ENCODE results near the gene PDHA1. TPM values are rescaled to one million over a fixed set of nuclear protein-coding genes. Genes with fewer than 3 reads are reported as not detected.

The PDHA1 gene
- total RNA-seq, 4 donors from 2014 or later: 55.3 to 163 (median 73.9) TPM

DNA sequence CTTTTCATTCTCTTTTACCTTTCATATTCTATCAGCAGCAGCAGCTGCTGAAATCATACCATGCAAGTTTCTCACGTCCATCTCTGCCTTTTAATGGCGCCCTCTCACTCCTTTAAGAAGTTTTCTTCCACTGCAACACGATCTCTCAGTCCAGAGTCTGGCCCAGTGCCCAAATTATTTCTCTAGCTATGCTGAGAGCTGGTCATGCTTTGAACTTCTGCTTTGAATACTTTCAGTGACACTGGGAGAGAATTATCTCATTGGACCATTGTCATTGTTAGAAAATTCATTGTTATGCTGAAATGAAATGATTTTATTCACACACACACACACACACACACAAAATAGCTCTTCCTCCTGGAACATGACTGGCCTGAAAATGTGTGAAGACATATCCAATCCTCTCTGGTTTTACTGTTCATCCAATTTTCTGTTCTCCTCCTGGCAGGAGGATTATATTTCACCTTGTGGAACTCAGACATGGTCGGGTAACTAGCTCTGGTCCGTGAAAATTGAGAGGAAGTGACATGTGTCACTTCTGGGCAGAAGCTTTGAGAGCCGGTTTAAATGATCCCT, 1.3 kb upstream of the PDHA1 start:
- TF ChIP-seq, protein P1, sequence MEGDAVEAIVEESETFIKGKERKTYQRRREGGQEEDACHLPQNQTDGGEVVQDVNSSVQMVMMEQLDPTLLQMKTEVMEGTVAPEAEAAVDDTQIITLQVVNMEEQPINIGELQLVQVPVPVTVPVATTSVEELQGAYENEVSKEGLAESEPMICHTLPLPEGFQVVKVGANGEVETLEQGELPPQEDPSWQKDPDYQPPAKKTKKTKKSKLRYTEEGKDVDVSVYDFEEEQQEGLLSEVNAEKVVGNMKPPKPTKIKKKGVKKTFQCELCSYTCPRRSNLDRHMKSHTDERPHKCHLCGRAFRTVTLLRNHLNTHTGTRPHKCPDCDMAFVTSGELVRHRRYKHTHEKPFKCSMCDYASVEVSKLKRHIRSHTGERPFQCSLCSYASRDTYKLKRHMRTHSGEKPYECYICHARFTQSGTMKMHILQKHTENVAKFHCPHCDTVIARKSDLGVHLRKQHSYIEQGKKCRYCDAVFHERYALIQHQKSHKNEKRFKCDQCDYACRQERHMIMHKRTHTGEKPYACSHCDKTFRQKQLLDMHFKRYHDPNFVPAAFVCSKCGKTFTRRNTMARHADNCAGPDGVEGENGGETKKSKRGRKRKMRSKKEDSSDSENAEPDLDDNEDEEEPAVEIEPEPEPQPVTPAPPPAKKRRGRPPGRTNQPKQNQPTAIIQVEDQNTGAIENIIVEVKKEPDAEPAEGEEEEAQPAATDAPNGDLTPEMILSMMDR (IDR thresholded peaks at IDR 0.05; ENCODE audit: low read depth): no peak

- TF ChIP-seq, protein P1 (IDR thresholded peaks at IDR 0.05; ENCODE audit: low read depth): no peak
These were observed 617 bp upstream of the PDHA1 start for GRCh38 chrX:19343085-19343534.

GRCh38 chrX:19344661-19345060, 934 bp downstream of the PDHA1 start:
- TF ChIP-seq, protein P1 (IDR thresholded peaks at IDR 0.05; ENCODE audit: low read depth): no peak

- TF ChIP-seq, protein P1 (IDR thresholded peaks at IDR 0.05; ENCODE audit: low read depth): no peak
These were observed 4.2 kb downstream of the PDHA1 start for GRCh38 chrX:19347916-19348315.

- TF ChIP-seq, protein P1 (IDR thresholded peaks at IDR 0.05; ENCODE audit: low read depth): no peak
These were observed 5.5 kb downstream of the PDHA1 start for GRCh38 chrX:19349264-19349663.

DNA sequence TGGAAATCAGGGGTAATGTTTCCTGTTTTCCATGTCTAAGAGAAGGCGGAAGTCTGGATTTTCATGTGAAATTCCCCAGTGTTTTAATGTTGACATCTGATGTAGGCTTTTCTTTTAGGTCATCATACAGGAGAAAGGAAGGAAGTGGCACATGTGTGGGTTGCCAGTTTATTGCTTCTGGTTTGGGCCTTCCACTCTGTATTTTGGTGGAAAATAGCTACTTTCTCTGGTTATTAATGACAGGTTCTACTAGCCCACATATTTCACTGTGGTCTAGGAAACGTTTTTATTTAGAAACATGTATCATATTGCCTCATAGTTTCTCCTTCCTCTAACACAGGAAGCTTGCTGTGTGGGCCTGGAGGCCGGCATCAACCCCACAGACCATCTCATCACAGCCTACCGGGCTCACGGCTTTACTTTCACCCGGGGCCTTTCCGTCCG, 7.2 kb downstream of the PDHA1 start:
- TF ChIP-seq, protein P1 (IDR thresholded peaks at IDR 0.05; ENCODE audit: low read depth): no peak

DNA sequence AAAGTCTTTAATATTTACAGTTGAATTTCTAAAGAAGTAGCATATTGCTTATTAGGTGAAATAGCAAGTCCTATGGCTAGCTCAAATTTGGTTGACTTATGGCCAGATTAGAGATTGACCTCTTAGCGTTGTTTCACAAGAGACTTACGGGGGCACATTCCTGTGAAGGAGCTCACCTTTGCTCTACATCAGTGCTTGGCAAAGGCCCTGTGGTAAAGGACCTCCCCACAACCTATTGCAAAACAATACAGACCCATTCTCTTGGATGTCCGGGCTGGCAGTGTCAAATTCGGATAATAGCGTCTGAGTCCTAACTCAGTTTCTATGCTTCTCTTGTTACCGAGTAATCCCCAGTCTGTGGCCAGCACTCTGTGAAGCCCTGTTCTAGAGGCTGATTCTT, 10.9 kb downstream of the PDHA1 start:
- TF ChIP-seq, protein P1 (IDR thresholded peaks at IDR 0.05; ENCODE audit: low read depth): no peak

All from subcutaneous adipose tissue (tissue), 4 donors.